ENCODE results near the gene MUC13.

MUC13 gene

GRCh38 chr3:124887177-124887931 lies 47.2 kb downstream of the MUC13 start, which contains the start of gene ITGB5:
ITGB5 (minus strand) TSS chr3:124887365; CDS start chr3:124887000, 365 bp downstream.
- no peak for TF ChIP-seq YY1 (IDR thresholded peaks at IDR 0.05; ENCODE audit: insufficient read depth, insufficient read length)
- TF ChIP-seq SUZ12 (IDR thresholded peaks at IDR 0.05; ENCODE audit: extremely low read depth, insufficient read depth, insufficient read length), result no peak
- TF ChIP-seq ZNF274 (IDR thresholded peaks at IDR 0.05; ENCODE audit: low read depth, low read length), result no peak
- Histone ChIP-seq H3K36me3 (ENCODE audit: insufficient read depth, insufficient read length, low read length) (peaks cover 6% of the 10 kb centered on the region), H3K4me3 (ENCODE audit: insufficient read length, low read depth) (peak within 1 kb of the TSS; percentile 71), H3K9me3 (ENCODE audit: insufficient read depth, low read length) (no peaks in the 10 kb centered on the region), H3K4me1 (ENCODE audit: insufficient read depth, insufficient read length) (peaks cover 4% of the 10 kb centered on the region), H3K9ac (ENCODE audit: insufficient read length, low read depth) (peak within 1 kb of the TSS; percentile 93), H3K27me3 (ENCODE audit: insufficient read depth, insufficient read length) (no peaks in the 10 kb centered on the region)
- peak; percentile 69 for DNase-seq (ENCODE audit: low read depth, low spot score)

GRCh38 chr3:124886168-124887056 lies 48.1 kb downstream of the MUC13 start:
- Histone ChIP-seq H3K4me1 (ENCODE audit: insufficient read depth, insufficient read length) (peaks cover 4% of the 10 kb centered on the region), H3K9me3 (ENCODE audit: insufficient read depth, low read length) (no peaks in the 10 kb centered on the region), H3K9ac (ENCODE audit: insufficient read length, low read depth) (peak overlapping the region; percentile 93), H3K4me3 (ENCODE audit: insufficient read length, low read depth) (peak overlapping the region; percentile 71), H3K36me3 (ENCODE audit: insufficient read depth, insufficient read length, low read length) (peaks cover 6% of the 10 kb centered on the region), H3K27me3 (ENCODE audit: insufficient read depth, insufficient read length) (no peaks in the 10 kb centered on the region)
- TF ChIP-seq SUZ12 (IDR thresholded peaks at IDR 0.05; ENCODE audit: extremely low read depth, insufficient read depth, insufficient read length) (no peak), ZNF274 (IDR thresholded peaks at IDR 0.05; ENCODE audit: low read depth, low read length) (no peak), YY1 (IDR thresholded peaks at IDR 0.05; ENCODE audit: insufficient read depth, insufficient read length) (no peak)
- DNase-seq (ENCODE audit: low read depth, low spot score), result no peak

GRCh38 chr3:124885466-124886167 lies 48.9 kb downstream of the MUC13 start:
- Histone ChIP-seq H3K27me3 (ENCODE audit: insufficient read depth, insufficient read length) (no peaks in the 10 kb centered on the region), H3K4me3 (ENCODE audit: insufficient read length, low read depth) (peak overlapping the region; percentile 71), H3K4me1 (ENCODE audit: insufficient read depth, insufficient read length) (peaks cover 4% of the 10 kb centered on the region), H3K9ac (ENCODE audit: insufficient read length, low read depth) (peak overlapping the region; percentile 93), H3K9me3 (ENCODE audit: insufficient read depth, low read length) (no peaks in the 10 kb centered on the region), H3K36me3 (ENCODE audit: insufficient read depth, insufficient read length, low read length) (peaks cover 6% of the 10 kb centered on the region)
- no peak for DNase-seq (ENCODE audit: low read depth, low spot score)
- TF ChIP-seq ZNF274 (IDR thresholded peaks at IDR 0.05; ENCODE audit: low read depth, low read length), result no peak
- no peak for TF ChIP-seq YY1 (IDR thresholded peaks at IDR 0.05; ENCODE audit: insufficient read depth, insufficient read length)
- no peak for TF ChIP-seq SUZ12 (IDR thresholded peaks at IDR 0.05; ENCODE audit: extremely low read depth, insufficient read depth, insufficient read length)

GRCh38 chr3:124884474-124885101 lies 50.0 kb downstream of the MUC13 start:
- Histone ChIP-seq H3K27me3 (ENCODE audit: insufficient read depth, insufficient read length) (no peaks in the 10 kb centered on the region), H3K4me1 (ENCODE audit: insufficient read depth, insufficient read length) (peaks cover 4% of the 10 kb centered on the region), H3K9me3 (ENCODE audit: insufficient read depth, low read length) (no peaks in the 10 kb centered on the region), H3K36me3 (ENCODE audit: insufficient read depth, insufficient read length, low read length) (peaks cover 6% of the 10 kb centered on the region), H3K4me3 (ENCODE audit: insufficient read length, low read depth) (no peak overlapping the region), H3K9ac (ENCODE audit: insufficient read length, low read depth) (no peak overlapping the region)
- no peak for DNase-seq (ENCODE audit: low read depth, low spot score)
- TF ChIP-seq SUZ12 (IDR thresholded peaks at IDR 0.05; ENCODE audit: extremely low read depth, insufficient read depth, insufficient read length), result no peak
- TF ChIP-seq YY1 (IDR thresholded peaks at IDR 0.05; ENCODE audit: insufficient read depth, insufficient read length), result no peak
- TF ChIP-seq ZNF274 (IDR thresholded peaks at IDR 0.05; ENCODE audit: low read depth, low read length), result no peak

- no peak overlapping the region for H3K4me3 ChIP-seq (ENCODE audit: insufficient read length, low read depth)
- H3K9ac ChIP-seq (ENCODE audit: insufficient read length, low read depth), result no peak overlapping the region
- no peaks in the 10 kb centered on the region for H3K9me3 ChIP-seq (ENCODE audit: insufficient read depth, low read length)
- peaks cover 4% of the 10 kb centered on the region for H3K4me1 ChIP-seq (ENCODE audit: insufficient read depth, insufficient read length)
- H3K36me3 ChIP-seq (ENCODE audit: insufficient read depth, insufficient read length, low read length), result peaks cover 6% of the 10 kb centered on the region
- no peak for DNase-seq (ENCODE audit: low read depth, low spot score)
- H3K27me3 ChIP-seq (ENCODE audit: insufficient read depth, insufficient read length), result no peaks in the 10 kb centered on the region
- TF ChIP-seq ZNF274 (IDR thresholded peaks at IDR 0.05; ENCODE audit: low read depth, low read length), result no peak
- TF ChIP-seq YY1 (IDR thresholded peaks at IDR 0.05; ENCODE audit: insufficient read depth, insufficient read length), result no peak
Observed at GRCh38 chr3:124883766-124884473, 50.6 kb downstream of the MUC13 start.
